SK-N-MC (cell line): ENCODE measurements around the gene SZT2.

Source experiments
- EZH2 ChIP-seq: fragments of 200-600 bp; sonication (generic); IDR thresholded peaks from one replicate; pipeline ENCODE4 v1.6.1; 2017; ENCODE audit warnings: antibody characterized with exemption
- FOXP2 ChIP-seq: optimal IDR thresholded peaks from 2 replicates; pipeline ENCODE3; 2011; ENCODE audit warnings: mild to moderate bottlenecking, moderate library complexity; ENCODE audit not compliant: insufficient read depth; ENCODE audit errors: extremely low read length, control extremely low read depth
- POLR2AphosphoS5 ChIP-seq: IDR thresholded peaks from 2 replicates; pipeline ENCODE4 v1.6.1; 2012; ENCODE audit warnings: mild to moderate bottlenecking, low read depth, low read length, borderline replicate concordance

DNA sequence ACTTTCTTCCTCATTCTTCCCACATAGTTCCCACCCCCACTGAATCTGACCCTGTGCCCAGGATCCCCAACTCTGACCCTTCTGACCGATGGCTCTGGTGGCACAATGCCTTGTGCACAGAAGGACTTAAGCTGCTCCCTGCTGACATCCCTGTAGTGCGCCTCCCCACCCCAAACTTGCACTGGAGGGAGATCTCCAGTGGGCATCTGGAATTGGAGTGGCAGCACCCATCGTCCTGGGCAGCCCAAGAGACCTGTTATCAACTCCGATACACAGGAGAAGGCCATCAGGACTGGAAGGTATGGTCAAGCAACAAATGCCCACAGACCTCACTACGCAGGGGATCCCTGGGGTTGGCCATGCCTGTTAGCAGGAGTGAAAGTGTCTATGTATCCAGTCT is 43.1 kb upstream of the SZT2 start:
- TF ChIP-seq EZH2 (no peak), POLR2AphosphoS5 (no peak), FOXP2 (no peak)
